Measurements from ENCODE around the gene PRDM15. TPM values are rescaled to one million over a fixed set of nuclear protein-coding genes. Genes with fewer than 3 reads are reported as not detected.

Gene PRDM15
- total RNA-seq, 1 experiment from 2014 or later, result 9.9 TPM

DNA sequence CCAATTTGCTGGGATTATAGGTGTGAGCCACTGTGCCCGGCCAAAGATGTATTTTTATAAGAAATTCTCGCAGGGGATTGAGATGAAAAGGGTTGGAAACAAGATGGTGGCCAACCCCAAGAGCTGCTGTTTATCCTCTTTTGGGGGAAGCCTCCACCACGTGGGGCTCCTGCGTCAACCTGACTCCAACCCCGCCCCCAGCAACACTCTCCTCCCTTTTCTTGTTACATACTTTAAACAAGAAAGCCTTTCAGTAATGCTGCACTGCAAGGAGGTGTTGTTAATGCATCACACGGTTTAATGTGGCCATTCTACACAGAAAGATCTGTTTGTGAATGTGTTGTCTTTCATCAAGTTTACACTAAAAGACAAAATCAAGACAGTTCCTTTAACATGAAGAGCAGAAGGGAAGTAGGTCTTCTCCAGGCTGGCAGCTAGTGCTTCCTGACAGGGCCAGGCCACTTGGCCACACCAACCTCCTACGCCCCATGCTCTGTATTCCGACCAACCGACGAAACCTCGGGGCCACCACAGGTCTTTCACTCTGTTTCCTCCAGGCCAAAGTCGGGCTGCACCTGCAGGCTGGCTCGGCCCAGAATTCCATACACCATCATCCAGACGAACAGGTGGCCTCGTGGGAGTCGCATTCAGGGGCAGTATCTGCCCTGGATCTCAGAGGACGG lies 48.7 kb upstream of the PRDM15 start:
- Histone ChIP-seq H2AFZ (ENCODE audit: low read length) (no peak overlapping the region), H3K23me2 (ENCODE audit: insufficient read length, low read depth, low read length, poor library complexity, severe bottlenecking) (no peaks in the 10 kb centered on the region), H3K4ac (ENCODE audit: low read depth, low read length) (no peak overlapping the region), H3K79me2 (ENCODE audit: insufficient read depth, low read length) (no peaks in the 10 kb centered on the region), H4K91ac (ENCODE audit: insufficient read length, low read depth, low read length) (no peak overlapping the region), H4K8ac (replicated peaks; ENCODE audit: insufficient read length, low read depth, low read length) (no peak overlapping the region), H3K27me3 (ENCODE audit: insufficient read depth, low read length) (no peaks in the 10 kb centered on the region), H3T11ph (ENCODE audit: low read length) (no peak overlapping the region), H2BK120ac (ENCODE audit: low read depth, low read length, poor library complexity, severe bottlenecking) (no peak overlapping the region), H2AK5ac (ENCODE audit: insufficient read length, low read length) (no peak overlapping the region), H3K4me1 (ENCODE audit: insufficient read depth, low read length) (peaks cover 4% of the 10 kb centered on the region), H3K56ac (ENCODE audit: insufficient read length, low read depth, low read length) (no peak overlapping the region), H3K23ac (ENCODE audit: insufficient read length, low read depth, low read length) (no peak overlapping the region), H3K79me1 (ENCODE audit: insufficient read depth, low read depth, low read length, poor library complexity, severe bottlenecking) (no peaks in the 10 kb centered on the region), H3K9ac (ENCODE audit: extremely low read depth, insufficient read length, low read length) (no peak overlapping the region), H2BK12ac (ENCODE audit: insufficient read length, low read depth, low read length) (no peak overlapping the region), H3K4me2 (ENCODE audit: insufficient read depth, insufficient read length, low read length) (no peak overlapping the region), H2BK5ac (ENCODE audit: insufficient read length, low read length) (no peak overlapping the region), H4K5ac (ENCODE audit: insufficient read length, low read depth, low read length) (no peak overlapping the region), H4K20me1 (ENCODE audit: control insufficient read depth, insufficient read depth, insufficient read length) (no peaks in the 10 kb centered on the region), H3K9me3 (ENCODE audit: control insufficient read depth, low read depth, low read length) (no peaks in the 10 kb centered on the region), H3K18ac (ENCODE audit: insufficient read length, low read depth, low read length) (no peak overlapping the region), H3K14ac (ENCODE audit: insufficient read depth, low read length) (no peak overlapping the region), H3K27ac (ENCODE audit: insufficient read length, low read depth, low read length) (no peak overlapping the region), H2BK20ac (ENCODE audit: low read depth, low read length, poor library complexity, severe bottlenecking) (no peak overlapping the region), H2BK15ac (ENCODE audit: low read depth, low read length) (no peak overlapping the region)
- TF ChIP-seq, protein P1, sequence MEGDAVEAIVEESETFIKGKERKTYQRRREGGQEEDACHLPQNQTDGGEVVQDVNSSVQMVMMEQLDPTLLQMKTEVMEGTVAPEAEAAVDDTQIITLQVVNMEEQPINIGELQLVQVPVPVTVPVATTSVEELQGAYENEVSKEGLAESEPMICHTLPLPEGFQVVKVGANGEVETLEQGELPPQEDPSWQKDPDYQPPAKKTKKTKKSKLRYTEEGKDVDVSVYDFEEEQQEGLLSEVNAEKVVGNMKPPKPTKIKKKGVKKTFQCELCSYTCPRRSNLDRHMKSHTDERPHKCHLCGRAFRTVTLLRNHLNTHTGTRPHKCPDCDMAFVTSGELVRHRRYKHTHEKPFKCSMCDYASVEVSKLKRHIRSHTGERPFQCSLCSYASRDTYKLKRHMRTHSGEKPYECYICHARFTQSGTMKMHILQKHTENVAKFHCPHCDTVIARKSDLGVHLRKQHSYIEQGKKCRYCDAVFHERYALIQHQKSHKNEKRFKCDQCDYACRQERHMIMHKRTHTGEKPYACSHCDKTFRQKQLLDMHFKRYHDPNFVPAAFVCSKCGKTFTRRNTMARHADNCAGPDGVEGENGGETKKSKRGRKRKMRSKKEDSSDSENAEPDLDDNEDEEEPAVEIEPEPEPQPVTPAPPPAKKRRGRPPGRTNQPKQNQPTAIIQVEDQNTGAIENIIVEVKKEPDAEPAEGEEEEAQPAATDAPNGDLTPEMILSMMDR (conservative IDR thresholded peaks at IDR 0.05), result no peak
- Mint-ChIP-seq H3K36me3 (ENCODE audit: insufficient read depth in 1 of 3, low read depth in 3 of 3) (no peaks in the 10 kb centered on the region), H3K4me1 (peaks cover 40 to 58% of the 10 kb centered on the region in 2 experiments), H3K4me3 (no peak overlapping the region), H3K9me3 (no peaks in the 10 kb centered on the region), H3K27ac (peak overlapping the region in 1 of 3 experiments; percentile 89; a peak in 2 of 7 replicates), H3K27me3 (ENCODE audit: low read depth) (no peaks in the 10 kb centered on the region)
- no peak for DNase-seq
- WGBS (ENCODE audit: extremely low coverage, insufficient read length, low lambda C conversion rate), result no CpG with 5 or more reads among the region's 17 CpGs

All from H9 (cell line).